Measurements from ENCODE around the gene FAM219B. TPM values are rescaled to one million over a fixed set of nuclear protein-coding genes. Genes with fewer than 3 reads are reported as not detected.

FAM219B gene
- total RNA-seq, 2 experiments from 2014 or later = 31.5 to 37.6 TPM

DNA sequence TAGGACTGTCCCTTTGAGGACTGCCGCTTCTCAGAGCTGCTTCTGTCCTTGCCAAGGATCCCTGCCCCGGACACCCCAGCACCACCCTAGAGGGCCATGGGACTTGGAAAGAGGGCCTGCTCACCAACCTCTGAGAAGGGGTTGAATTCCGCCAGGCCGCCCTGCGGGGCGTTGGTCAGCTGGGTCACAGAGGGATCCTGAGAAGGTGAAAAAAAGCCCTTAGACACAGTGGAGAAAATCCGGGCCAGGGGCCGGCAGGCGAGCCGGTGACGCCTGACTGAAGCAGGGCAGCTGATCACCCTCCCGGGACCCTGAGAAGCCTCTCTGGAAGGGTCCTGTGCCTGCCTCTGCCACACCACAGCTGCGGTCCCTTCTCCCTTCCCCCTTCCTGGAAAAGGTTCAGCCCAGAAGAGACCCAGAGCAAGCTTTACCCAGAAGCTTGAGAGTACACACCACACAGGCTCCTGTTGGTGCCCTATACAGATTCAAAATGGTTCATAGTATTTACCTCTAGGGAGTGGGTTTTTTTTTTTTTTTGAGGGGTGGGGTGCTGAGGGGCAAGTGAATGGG is 52.1 kb downstream of the FAM219B start:
- H3K36me3 Mint-ChIP-seq = peaks cover 13% of the 10 kb centered on the region
- no peak overlapping the region for H3K4me3 Mint-ChIP-seq
- H3K4me1 Mint-ChIP-seq = peaks cover 32% of the 10 kb centered on the region
- DNase-seq = no peak
- H3K27me3 Mint-ChIP-seq = no peaks in the 10 kb centered on the region
- H3K27ac Mint-ChIP-seq = no peak overlapping the region
- no peaks in the 10 kb centered on the region for H3K9me3 Mint-ChIP-seq

GRCh38 chr15:74851960-74852359 is 54.7 kb downstream of the FAM219B start:
- no peak overlapping the region for H3K27ac Mint-ChIP-seq
- no peaks in the 10 kb centered on the region for H3K27me3 Mint-ChIP-seq
- DNase-seq = no peak
- peaks cover 7% of the 10 kb centered on the region for H3K4me1 Mint-ChIP-seq
- H3K9me3 Mint-ChIP-seq = no peaks in the 10 kb centered on the region
- H3K4me3 Mint-ChIP-seq = no peak overlapping the region
- H3K36me3 Mint-ChIP-seq = peaks cover 11% of the 10 kb centered on the region

GRCh38 chr15:74850393-74850792 is 56.3 kb downstream of the FAM219B start:
- H3K4me1 Mint-ChIP-seq = peaks cover 6% of the 10 kb centered on the region
- H3K36me3 Mint-ChIP-seq = peaks cover 17% of the 10 kb centered on the region
- no peak overlapping the region for H3K4me3 Mint-ChIP-seq
- H3K27me3 Mint-ChIP-seq = no peaks in the 10 kb centered on the region
- no peaks in the 10 kb centered on the region for H3K9me3 Mint-ChIP-seq
- no peak overlapping the region for H3K27ac Mint-ChIP-seq
- DNase-seq = no peak

Other genes starting within 250 kb of the FAM219B start
- 10 to 100 TPM; 54.3 to 55.7 TPM for gene EDC3, start 210.8 kb downstream of the FAM219B start, total RNA-seq
- 1 to 10 TPM; 4.7 to 4.9 TPM for gene CYP1A1, start 181.3 kb downstream of the FAM219B start, total RNA-seq
- gene CYP1A2, start 158.0 kb downstream of the FAM219B start, total RNA-seq = not detected
- 100 to 1,000 TPM; 308 to 310 TPM for gene CSK, start 124.8 kb downstream of the FAM219B start, total RNA-seq
- under 1 TPM; 0.14 to 0.33 TPM for gene LMAN1L, start 94.0 kb downstream of the FAM219B start, total RNA-seq
- under 1 TPM in 1 of 2 experiments, not detected in 1; 0.19 TPM for gene CPLX3, start 80.2 kb downstream of the FAM219B start, total RNA-seq
- 10 to 100 TPM; 41.1 to 49.9 TPM for gene ULK3, start 63.7 kb downstream of the FAM219B start, total RNA-seq
- gene SCAMP2, start 33.5 kb downstream of the FAM219B start, total RNA-seq = 10 to 100 TPM; 57.5 to 59.6 TPM
- gene MPI, start 16.8 kb downstream of the FAM219B start, total RNA-seq = 10 to 100 TPM; 71.4 to 73.2 TPM
- 100 to 1,000 TPM; 352 to 363 TPM for gene COX5A, start 31.2 kb upstream of the FAM219B start, total RNA-seq
- 1 to 10 TPM; 9.4 to 10.0 TPM for gene RPP25, start 49.9 kb upstream of the FAM219B start, total RNA-seq
- under 1 TPM; 0.44 to 0.58 TPM for gene SCAMP5, start 88.7 kb upstream of the FAM219B start, total RNA-seq
- gene PPCDC, start 116.7 kb upstream of the FAM219B start, total RNA-seq = 10 to 100 TPM; 29.4 to 33.7 TPM